ENCODE results near the gene PICK1.

The PICK1 gene

GRCh38 chr22:38035530-38035885, 21.7 kb upstream of the PICK1 start:
- TF ChIP-seq TAF1 (IDR thresholded peaks at IDR 0.05; ENCODE audit: borderline replicate concordance, insufficient read depth, low read length) = no peak
- TF ChIP-seq POLR2AphosphoS5 (IDR thresholded peaks at IDR 0.05; ENCODE audit: low read depth, low read length) = no peak
- TF ChIP-seq REST (IDR thresholded peaks at IDR 0.05; ENCODE audit: insufficient read depth in 1 of 2, low read depth in 2 of 2, low read length in 2 of 2) = no peak
- TF ChIP-seq SIN3A (IDR thresholded peaks at IDR 0.05; ENCODE audit: borderline replicate concordance, insufficient read depth, low read length) = no peak
- no peak for TF ChIP-seq FOXP2 (optimal IDR thresholded peaks at IDR 0.05; ENCODE audit: borderline replicate concordance, extremely low read depth, extremely low read length, insufficient read depth)

- TF ChIP-seq TAF1 (IDR thresholded peaks at IDR 0.05; ENCODE audit: borderline replicate concordance, insufficient read depth, low read length) (no peak), REST (IDR thresholded peaks at IDR 0.05; ENCODE audit: insufficient read depth in 1 of 2, low read depth in 2 of 2, low read length in 2 of 2) (no peak), SIN3A (IDR thresholded peaks at IDR 0.05; ENCODE audit: borderline replicate concordance, insufficient read depth, low read length) (no peak), POLR2AphosphoS5 (IDR thresholded peaks at IDR 0.05; ENCODE audit: low read depth, low read length) (no peak), FOXP2 (optimal IDR thresholded peaks at IDR 0.05; ENCODE audit: borderline replicate concordance, extremely low read depth, extremely low read length, insufficient read depth) (no peak)
These were observed 20.7 kb upstream of the PICK1 start for GRCh38 chr22:38036392-38037062.

- no peak for TF ChIP-seq SIN3A (IDR thresholded peaks at IDR 0.05; ENCODE audit: borderline replicate concordance, insufficient read depth, low read length)
- TF ChIP-seq FOXP2 (optimal IDR thresholded peaks at IDR 0.05; ENCODE audit: borderline replicate concordance, extremely low read depth, extremely low read length, insufficient read depth) = no peak
- no peak for TF ChIP-seq POLR2AphosphoS5 (IDR thresholded peaks at IDR 0.05; ENCODE audit: low read depth, low read length)
- no peak for TF ChIP-seq REST (IDR thresholded peaks at IDR 0.05; ENCODE audit: insufficient read depth in 1 of 2, low read depth in 2 of 2, low read length in 2 of 2)
- no peak for TF ChIP-seq TAF1 (IDR thresholded peaks at IDR 0.05; ENCODE audit: borderline replicate concordance, insufficient read depth, low read length)
These were observed 18.8 kb upstream of the PICK1 start for GRCh38 chr22:38038426-38038825.

- TF ChIP-seq TAF1 (IDR thresholded peaks at IDR 0.05; ENCODE audit: borderline replicate concordance, insufficient read depth, low read length) = no peak
- no peak for TF ChIP-seq REST (IDR thresholded peaks at IDR 0.05; ENCODE audit: insufficient read depth in 1 of 2, low read depth in 2 of 2, low read length in 2 of 2)
- TF ChIP-seq POLR2AphosphoS5 (IDR thresholded peaks at IDR 0.05; ENCODE audit: low read depth, low read length) = no peak
- TF ChIP-seq FOXP2 (optimal IDR thresholded peaks at IDR 0.05; ENCODE audit: borderline replicate concordance, extremely low read depth, extremely low read length, insufficient read depth) = no peak
- no peak for TF ChIP-seq SIN3A (IDR thresholded peaks at IDR 0.05; ENCODE audit: borderline replicate concordance, insufficient read depth, low read length)
These were observed 18.1 kb upstream of the PICK1 start for GRCh38 chr22:38038890-38039812.
